OCI-LY1 (cell line): Measurements from ENCODE around the gene CCDC172.

ENCODE experiments used
- H2AFZ ChIP-seq: fragments of 200-600 bp; sonication (generic), shearing (Covaris generic); 2 replicates; pipeline ENCODE4 v1.6.0; 2014; ENCODE audit warnings: antibody characterized with exemption, mild to moderate bottlenecking, low read length
- H3F3A ChIP-seq: fragments of 200-600 bp; sonication (generic), shearing (Covaris generic); 2 replicates; pipeline ENCODE4 v1.6.0; 2014; ENCODE audit warnings: mild to moderate bottlenecking, antibody characterized with exemption, low read length, moderate library complexity; ENCODE audit not compliant: insufficient read depth
- H3K27ac ChIP-seq: fragments of 200-600 bp; sonication (generic); 2 replicates; pipeline ENCODE4 v1.5.1; 2014; ENCODE audit warnings: low read length, mixed run types, mild to moderate bottlenecking, low read depth; ENCODE audit not compliant: poor library complexity, severe bottlenecking
- H3K27me3 ChIP-seq: fragments of 200-600 bp; sonication (generic); 2 replicates; pipeline ENCODE4 v1.6.0; 2014; ENCODE audit warnings: antibody characterized with exemption, mild to moderate bottlenecking, low read length, moderate library complexity; ENCODE audit not compliant: insufficient read depth
- H3K36me3 ChIP-seq: fragments of 200-600 bp; sonication (generic); 2 replicates; pipeline ENCODE4 v1.6.1; 2014; ENCODE audit warnings: mild to moderate bottlenecking, antibody characterized with exemption, low read length, moderate library complexity, mixed read lengths; ENCODE audit not compliant: insufficient read depth
- H3K4me1 ChIP-seq: fragments of 200-600 bp; sonication (generic); 2 replicates; pipeline ENCODE4 v1.5.1; 2014; ENCODE audit warnings: mild to moderate bottlenecking, low read length, moderate library complexity; ENCODE audit not compliant: insufficient read depth, severe bottlenecking
- H3K4me2 ChIP-seq: fragments of 200-600 bp; sonication (generic), shearing (Covaris generic); 2 replicates; pipeline ENCODE4 v1.6.1; 2014; ENCODE audit warnings: low read length
- H3K4me3 ChIP-seq: fragments of 200-600 bp; sonication (generic); 2 replicates; pipeline ENCODE4 v1.5.1; 2014; ENCODE audit warnings: low read length, low read depth, mild to moderate bottlenecking, mixed read lengths; ENCODE audit not compliant: poor library complexity, severe bottlenecking
- H3K79me2 ChIP-seq: fragments of 200-600 bp; shearing (Covaris generic); 2 replicates; pipeline ENCODE4 v1.6.1; 2016; ENCODE audit warnings: mixed run types, low read length, mixed read lengths; ENCODE audit not compliant: insufficient read depth
- H3K9ac ChIP-seq: fragments of 200-600 bp; sonication (generic), shearing (Covaris generic); 2 replicates; pipeline ENCODE4 v1.6.1; 2014; ENCODE audit warnings: mild to moderate bottlenecking, low read length, mixed read lengths
- H3K9me2 ChIP-seq: fragments of 200-600 bp; sonication (generic), shearing (Covaris generic); 2 replicates; pipeline ENCODE4 v1.6.1; 2014; ENCODE audit warnings: low read depth, mild to moderate bottlenecking, low read length, mixed read lengths
- H3K9me3 ChIP-seq: fragments of 200-600 bp; shearing (Covaris generic); 2 replicates; pipeline ENCODE4 v1.6.1; 2014; ENCODE audit warnings: low read length, mixed read lengths
- H4K20me1 ChIP-seq: fragments of 200-600 bp; sonication (generic), shearing (Covaris generic); 2 replicates; pipeline ENCODE4 v1.6.0; 2016; ENCODE audit warnings: mild to moderate bottlenecking, low read length; ENCODE audit not compliant: insufficient read depth
- CTCF ChIP-seq: fragments of 200-600 bp; sonication (generic), shearing (Covaris generic); IDR thresholded peaks from 2 replicates; pipeline ENCODE4 v1.5.1; 2017; ENCODE audit warnings: mild to moderate bottlenecking, antibody characterized with exemption, low read length, moderate library complexity, mixed read lengths
- EZH2 ChIP-seq: fragments of 200-600 bp; sonication (generic), shearing (Covaris generic); IDR thresholded peaks from 2 replicates; pipeline ENCODE4 v1.8.0; 2017; ENCODE audit warnings: borderline replicate concordance, mixed run types, mild to moderate bottlenecking, antibody characterized with exemption, low read length, moderate library complexity, mixed read lengths

CCDC172 gene

GRCh38 chr10:116312548-116312947 lies 11.7 kb upstream of the CCDC172 start:
- no peak overlapping the region for H3K9ac ChIP-seq
- H2AFZ ChIP-seq, result no peak overlapping the region
- no peaks in the 10 kb centered on the region for H3K36me3 ChIP-seq
- H4K20me1 ChIP-seq, result no peaks in the 10 kb centered on the region
- no peaks in the 10 kb centered on the region for H3K9me3 ChIP-seq
- no peak overlapping the region for H3K27ac ChIP-seq
- no peaks in the 10 kb centered on the region for H3K9me2 ChIP-seq
- H3F3A ChIP-seq, result no peaks in the 10 kb centered on the region
- no peak overlapping the region for H3K4me3 ChIP-seq
- H3K27me3 ChIP-seq, result no peaks in the 10 kb centered on the region
- H3K4me1 ChIP-seq, result no peaks in the 10 kb centered on the region
- no peaks in the 10 kb centered on the region for H3K79me2 ChIP-seq
- TF ChIP-seq CTCF (no peak), EZH2 (no peak)
- no peak overlapping the region for H3K4me2 ChIP-seq

GRCh38 chr10:116316503-116316902 lies 7.7 kb upstream of the CCDC172 start:
- Histone ChIP-seq H3K4me3 (no peak overlapping the region), H2AFZ (no peak overlapping the region), H3K27me3 (no peaks in the 10 kb centered on the region), H3K79me2 (no peaks in the 10 kb centered on the region), H3K9me3 (no peaks in the 10 kb centered on the region), H3K9ac (no peak overlapping the region), H3K4me1 (no peaks in the 10 kb centered on the region), H4K20me1 (no peaks in the 10 kb centered on the region), H3K4me2 (no peak overlapping the region), H3K9me2 (no peaks in the 10 kb centered on the region), H3K36me3 (no peaks in the 10 kb centered on the region), H3K27ac (no peak overlapping the region), H3F3A (no peaks in the 10 kb centered on the region)
- TF ChIP-seq CTCF (no peak), EZH2 (no peak)

DNA sequence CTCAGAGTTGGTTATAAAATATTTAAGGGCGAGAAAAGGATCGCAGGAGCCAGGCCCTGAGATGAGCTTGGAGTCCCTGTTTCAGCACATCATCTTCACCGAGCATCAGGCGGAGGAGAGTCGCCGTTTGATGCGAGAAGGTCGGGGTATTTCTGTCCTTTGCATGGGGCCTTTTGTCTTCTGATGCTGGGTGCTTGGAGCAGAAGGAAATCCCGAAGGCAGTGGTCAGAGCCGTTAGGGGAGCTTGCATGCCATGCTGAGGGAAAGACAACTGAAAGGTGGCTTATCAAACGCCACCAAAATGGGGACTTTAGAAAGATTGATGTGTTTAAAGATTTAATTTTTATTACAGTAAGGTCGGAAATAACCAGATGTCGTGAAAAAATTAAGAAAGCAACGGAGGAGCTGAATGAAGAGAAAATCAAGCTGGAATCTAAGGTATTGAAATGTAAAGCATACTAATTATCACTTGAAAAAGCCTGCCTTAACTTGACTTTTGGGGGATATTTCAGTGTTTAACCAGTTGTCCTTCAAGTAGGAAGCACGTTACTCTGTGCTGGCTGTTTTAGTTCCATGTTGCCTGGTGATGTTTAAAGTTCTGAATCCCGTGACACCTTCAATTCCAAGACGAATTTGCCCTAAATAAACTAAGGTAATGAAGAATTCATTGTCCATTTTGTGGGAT lies 845 bp downstream of the CCDC172 start:
- Histone ChIP-seq H3K9me2 (no peaks in the 10 kb centered on the region), H3K27me3 (no peaks in the 10 kb centered on the region), H3K9me3 (no peaks in the 10 kb centered on the region), H3K79me2 (no peaks in the 10 kb centered on the region), H3K36me3 (no peaks in the 10 kb centered on the region), H3F3A (no peaks in the 10 kb centered on the region), H3K4me1 (no peaks in the 10 kb centered on the region), H3K4me3 (no peak overlapping the region), H3K4me2 (no peak overlapping the region), H4K20me1 (no peaks in the 10 kb centered on the region), H3K27ac (no peak overlapping the region), H2AFZ (no peak overlapping the region), H3K9ac (no peak overlapping the region)
- TF ChIP-seq EZH2 (no peak), CTCF (no peak)
